ENCODE measurements around the gene LMLN.
"Not testable (repeated sequence)": the region's sequence is repeated elsewhere in the genome, so short reads cannot be mapped to it uniquely, and the experiment has no call there.

DNA sequence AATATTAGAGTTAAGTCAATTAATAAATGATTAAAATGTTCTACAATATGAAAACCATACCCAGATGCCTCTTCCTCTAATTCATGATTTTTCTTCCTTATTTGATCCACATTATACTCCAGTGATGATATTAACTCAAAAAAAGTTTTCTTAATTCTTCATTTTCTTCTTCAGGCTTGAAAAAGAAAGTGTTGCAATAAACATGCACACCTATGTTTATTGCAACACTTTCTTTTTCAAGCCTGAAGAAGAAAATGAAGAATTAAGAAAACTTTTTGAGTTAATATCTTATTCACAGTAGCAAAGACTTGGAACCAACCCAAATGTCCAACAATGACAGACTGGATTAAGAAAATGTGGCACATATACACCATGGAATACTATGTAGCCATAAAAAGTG, 93.4 kb downstream of the LMLN start:
- not testable (repeated sequence) for TF ChIP-seq CTCF (IDR thresholded peaks at IDR 0.05); POLR2A (IDR thresholded peaks at IDR 0.05); POLR2AphosphoS5 (IDR thresholded peaks at IDR 0.05; ENCODE audit: insufficient read depth in 1 of 2, low read depth in 1 of 2)
